Fibroblast of lung (primary cell): ENCODE measurements around the gene C4orf50. TPM values are rescaled to one million over a fixed set of nuclear protein-coding genes. Genes with fewer than 3 reads are reported as not detected.

Experiments used
- DNase-seq, 2 donors: peaks; one replicate each; pipeline versions ENCODE4 v3.0.0 to v3.0.0-alpha.2; 2010; ENCODE audit warnings: low read depth in 2 of 2
- H2AFZ ChIP-seq: 2 replicates; pipeline ENCODE4 v1.5.1; 2012; ENCODE audit warnings: low read length, control low read depth, inconsistent platforms
- H3K27ac ChIP-seq: 2 replicates; pipeline ENCODE4 v1.5.1; 2011; ENCODE audit warnings: low read length, control low read depth; ENCODE audit not compliant: insufficient read depth
- H3K27me3 ChIP-seq: 2 replicates; pipeline ENCODE4 v1.5.1; 2011; ENCODE audit warnings: mild to moderate bottlenecking, low read length; ENCODE audit not compliant: control insufficient read depth, insufficient read depth
- H3K36me3 ChIP-seq: 2 replicates; pipeline ENCODE4 v1.5.1; 2011; ENCODE audit warnings: low read length; ENCODE audit not compliant: control insufficient read depth, insufficient read depth
- H3K4me1 ChIP-seq: 2 replicates; pipeline ENCODE4 v1.5.1; 2011; ENCODE audit warnings: low read length; ENCODE audit not compliant: control insufficient read depth, insufficient read depth; ENCODE audit errors: extremely low read depth
- H3K4me2 ChIP-seq: 2 replicates; pipeline ENCODE4 v1.5.1; 2011; ENCODE audit warnings: low read length, control low read depth; ENCODE audit not compliant: insufficient read depth; ENCODE audit errors: extremely low read depth
- H3K4me3 ChIP-seq, 4 experiments: fragments of 200-600 bp in 1 of 4; sonication (generic) in 1 of 4; replicated peaks in 1 of 4; 2 replicates each; pipeline ENCODE4 v1.5.1; 2011 to 2016; ENCODE audit warnings: low read length in 4 of 4, low read depth in 3 of 4, mild to moderate bottlenecking in 3 of 4, control low read depth in 2 of 4, inconsistent platforms in 1 of 4, mixed read lengths in 1 of 4; ENCODE audit not compliant: insufficient read depth in 1 of 4; ENCODE audit errors: control extremely low read depth in 1 of 4
- H3K79me2 ChIP-seq: 2 replicates; pipeline ENCODE4 v1.5.1; 2012; ENCODE audit warnings: mild to moderate bottlenecking, low read length, inconsistent platforms; ENCODE audit not compliant: control insufficient read depth, insufficient read depth
- H3K9ac ChIP-seq: 2 replicates; pipeline ENCODE4 v1.5.1; 2011; ENCODE audit warnings: mild to moderate bottlenecking, low read length, control low read depth; ENCODE audit not compliant: insufficient read depth
- H3K9me3 ChIP-seq: 2 replicates; pipeline ENCODE4 v1.5.1; 2012; ENCODE audit warnings: low read depth, low read length; ENCODE audit not compliant: control insufficient read depth, insufficient read depth
- H4K20me1 ChIP-seq: 2 replicates; pipeline ENCODE4 v1.5.1; 2011; ENCODE audit warnings: low read length; ENCODE audit not compliant: control insufficient read depth, insufficient read depth; ENCODE audit errors: extremely low read depth
- EZH2 ChIP-seq: IDR thresholded peaks from 2 replicates; pipeline ENCODE4 v1.5.1; 2012; ENCODE audit warnings: low read length, control low read depth, mild to moderate bottlenecking; ENCODE audit errors: missing control alignments
- polyA plus RNA-seq, 2 donors: library from polyadenylated mRNA; depleted of rRNA in 1 of 2; stranded (reverse) in 1 of 2; unstranded in 1 of 2; fragments of >200 nt; gene quantifications; 2 replicates each; pipeline ENCODE4 v1.2.1, GENCODE V29; 2011 to 2012; ENCODE audit warnings: missing spikeins in 1 of 2
- total RNA-seq: library from RNA; depleted of rRNA; stranded (reverse); fragments of >200 nt; gene quantifications from 2 replicates; pipeline ENCODE4 v1.2.1, GENCODE V29; 2014
- TF ChIP-seq, protein P1 (sequence below), 2 donors: IDR thresholded peaks in 1 of 2; conservative IDR thresholded peaks in 1 of 2; 1 replicate in 1 of 2; 2 replicates in 1 of 2; pipeline ENCODE4 v1.5.1; 2011 to 2012; ENCODE audit warnings: low read length in 2 of 2, control low read depth in 1 of 2, inconsistent platforms in 1 of 2, low read depth in 1 of 2, mild to moderate bottlenecking in 1 of 2

Gene C4orf50
- total and polyA plus RNA-seq, 2 donors (not counting 1 experiment from before 2014, with no cell fraction given): not detected

DNA sequence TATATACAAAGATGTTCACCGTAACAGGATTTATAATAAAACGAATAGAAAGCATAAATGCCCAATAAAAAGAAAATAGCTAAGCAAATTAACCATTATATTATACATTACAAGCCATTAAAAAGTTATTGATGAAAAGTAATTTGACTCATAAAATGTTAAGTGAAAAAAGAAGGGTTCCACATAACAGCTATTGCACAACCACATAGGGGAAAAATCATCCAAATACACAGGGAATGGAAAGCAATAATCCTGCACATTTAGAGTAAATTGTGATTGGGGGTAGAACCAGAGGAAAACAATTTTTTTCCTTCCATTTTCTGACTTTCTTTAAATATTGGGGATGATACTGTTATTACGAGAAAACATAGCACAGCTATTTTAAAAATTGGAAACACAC, 163.3 kb downstream of the C4orf50 start:
- H3K4me2 ChIP-seq: no peak overlapping the region
- no peak for DNase-seq

GRCh38 chr4:5852523-5853202, 165.6 kb downstream of the C4orf50 start:
- H4K20me1 ChIP-seq: no peaks in the 10 kb centered on the region
- TF ChIP-seq EZH2: no peak
- TF ChIP-seq, protein P1, sequence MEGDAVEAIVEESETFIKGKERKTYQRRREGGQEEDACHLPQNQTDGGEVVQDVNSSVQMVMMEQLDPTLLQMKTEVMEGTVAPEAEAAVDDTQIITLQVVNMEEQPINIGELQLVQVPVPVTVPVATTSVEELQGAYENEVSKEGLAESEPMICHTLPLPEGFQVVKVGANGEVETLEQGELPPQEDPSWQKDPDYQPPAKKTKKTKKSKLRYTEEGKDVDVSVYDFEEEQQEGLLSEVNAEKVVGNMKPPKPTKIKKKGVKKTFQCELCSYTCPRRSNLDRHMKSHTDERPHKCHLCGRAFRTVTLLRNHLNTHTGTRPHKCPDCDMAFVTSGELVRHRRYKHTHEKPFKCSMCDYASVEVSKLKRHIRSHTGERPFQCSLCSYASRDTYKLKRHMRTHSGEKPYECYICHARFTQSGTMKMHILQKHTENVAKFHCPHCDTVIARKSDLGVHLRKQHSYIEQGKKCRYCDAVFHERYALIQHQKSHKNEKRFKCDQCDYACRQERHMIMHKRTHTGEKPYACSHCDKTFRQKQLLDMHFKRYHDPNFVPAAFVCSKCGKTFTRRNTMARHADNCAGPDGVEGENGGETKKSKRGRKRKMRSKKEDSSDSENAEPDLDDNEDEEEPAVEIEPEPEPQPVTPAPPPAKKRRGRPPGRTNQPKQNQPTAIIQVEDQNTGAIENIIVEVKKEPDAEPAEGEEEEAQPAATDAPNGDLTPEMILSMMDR (conservative IDR thresholded peaks at IDR 0.05 in 1 of 2, IDR thresholded peaks at IDR 0.05 in 1 of 2; ENCODE audit: low read depth in 1 of 2, low read length in 2 of 2): no peak
- no peaks in the 10 kb centered on the region for H3K27me3 ChIP-seq
- no peak overlapping the region for H3K4me3 ChIP-seq
- H3K4me2 ChIP-seq: no peak overlapping the region
- no peak overlapping the region for H3K27ac ChIP-seq
- H3K79me2 ChIP-seq: no peaks in the 10 kb centered on the region
- no peaks in the 10 kb centered on the region for H3K36me3 ChIP-seq
- no peaks in the 10 kb centered on the region for H3K4me1 ChIP-seq
- H2AFZ ChIP-seq: no peak overlapping the region
- no peaks in the 10 kb centered on the region for H3K9me3 ChIP-seq
- no peak overlapping the region for H3K9ac ChIP-seq
- no peak for DNase-seq

More for the DNA sequence above, 163.3 kb downstream of the C4orf50 start:
- TF ChIP-seq, protein P1 (conservative IDR thresholded peaks at IDR 0.05 in 1 of 2, IDR thresholded peaks at IDR 0.05 in 1 of 2; ENCODE audit: low read depth in 1 of 2, low read length in 2 of 2): no peak
- no peak for TF ChIP-seq EZH2
- Histone ChIP-seq H2AFZ (no peak overlapping the region), H3K79me2 (no peaks in the 10 kb centered on the region), H3K9me3 (no peaks in the 10 kb centered on the region), H4K20me1 (no peaks in the 10 kb centered on the region), H3K9ac (no peak overlapping the region), H3K27ac (no peak overlapping the region), H3K36me3 (no peaks in the 10 kb centered on the region), H3K4me1 (no peaks in the 10 kb centered on the region), H3K4me3 (no peak overlapping the region), H3K27me3 (no peaks in the 10 kb centered on the region)

GRCh38 chr4:5851637-5852301, 166.5 kb downstream of the C4orf50 start:
- Histone ChIP-seq H3K4me2 (no peak overlapping the region), H3K27ac (no peak overlapping the region), H3K9ac (no peak overlapping the region), H3K27me3 (no peaks in the 10 kb centered on the region), H3K4me1 (no peaks in the 10 kb centered on the region), H3K4me3 (no peak overlapping the region), H3K36me3 (no peaks in the 10 kb centered on the region), H3K9me3 (no peaks in the 10 kb centered on the region), H4K20me1 (no peaks in the 10 kb centered on the region), H2AFZ (no peak overlapping the region), H3K79me2 (no peaks in the 10 kb centered on the region)
- DNase-seq: no peak
- TF ChIP-seq, protein P1 (conservative IDR thresholded peaks at IDR 0.05 in 1 of 2, IDR thresholded peaks at IDR 0.05 in 1 of 2; ENCODE audit: low read depth in 1 of 2, low read length in 2 of 2): no peak
- no peak for TF ChIP-seq EZH2
